Measurements from ENCODE around the gene NAB2.

NAB2 gene

GRCh38 chr12:57131896-57132744 lies 43.2 kb downstream of the NAB2 start:
- DNase-seq (ENCODE audit: low spot score), result no peak

DNA sequence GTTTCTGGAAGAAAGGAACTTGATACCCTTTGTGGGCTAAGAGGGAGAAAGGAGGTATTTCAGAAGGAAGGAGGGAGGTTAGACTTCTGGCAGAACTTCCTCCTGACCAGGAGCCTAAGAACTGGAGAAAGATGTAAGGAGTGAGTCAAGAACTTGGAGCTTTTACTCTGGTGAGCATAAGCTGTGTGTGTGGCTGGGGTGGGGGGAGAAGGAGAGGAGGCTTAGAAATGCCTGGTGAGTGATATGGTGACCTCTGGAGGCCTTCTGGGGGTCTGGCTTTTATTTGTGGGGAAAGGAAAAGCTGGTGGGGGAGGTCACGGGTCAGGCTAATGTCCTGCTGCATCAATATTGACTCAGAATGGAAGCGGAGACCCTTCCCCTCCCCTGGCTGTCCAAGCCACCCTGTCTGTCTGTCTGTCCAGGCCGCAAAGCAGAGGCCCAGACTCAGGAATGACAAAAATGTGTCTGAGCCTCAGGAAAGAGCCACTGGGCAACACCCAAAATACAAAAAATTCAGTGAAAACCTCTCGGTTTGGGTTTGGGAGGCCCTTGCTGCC lies 44.2 kb downstream of the NAB2 start:
- DNase-seq (ENCODE audit: low spot score), result peak; percentile 75

- DNase-seq (ENCODE audit: low spot score), result no peak
These were observed 45.0 kb downstream of the NAB2 start for GRCh38 chr12:57133916-57134315.

DNA sequence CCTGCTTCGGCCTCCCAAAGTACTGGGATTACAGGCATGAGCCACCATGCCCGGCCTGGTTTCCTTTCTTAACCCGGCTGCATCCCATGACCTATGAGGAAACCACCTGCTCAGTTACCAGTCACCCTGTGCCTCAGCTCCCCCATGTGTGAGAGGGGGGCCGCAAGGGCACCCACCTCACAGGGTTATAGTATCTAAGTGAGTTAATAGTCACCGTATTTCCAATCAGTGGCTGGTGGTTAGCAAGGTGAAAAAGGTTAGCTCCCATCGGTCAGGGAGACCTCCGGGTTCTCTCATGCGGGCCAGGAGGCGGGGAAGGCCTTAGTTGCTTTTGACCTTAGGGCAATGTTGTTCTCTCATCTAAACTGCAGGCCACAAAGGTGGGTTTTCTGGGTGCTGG lies 46.0 kb downstream of the NAB2 start:
- no peak for DNase-seq (ENCODE audit: low spot score)

DNA sequence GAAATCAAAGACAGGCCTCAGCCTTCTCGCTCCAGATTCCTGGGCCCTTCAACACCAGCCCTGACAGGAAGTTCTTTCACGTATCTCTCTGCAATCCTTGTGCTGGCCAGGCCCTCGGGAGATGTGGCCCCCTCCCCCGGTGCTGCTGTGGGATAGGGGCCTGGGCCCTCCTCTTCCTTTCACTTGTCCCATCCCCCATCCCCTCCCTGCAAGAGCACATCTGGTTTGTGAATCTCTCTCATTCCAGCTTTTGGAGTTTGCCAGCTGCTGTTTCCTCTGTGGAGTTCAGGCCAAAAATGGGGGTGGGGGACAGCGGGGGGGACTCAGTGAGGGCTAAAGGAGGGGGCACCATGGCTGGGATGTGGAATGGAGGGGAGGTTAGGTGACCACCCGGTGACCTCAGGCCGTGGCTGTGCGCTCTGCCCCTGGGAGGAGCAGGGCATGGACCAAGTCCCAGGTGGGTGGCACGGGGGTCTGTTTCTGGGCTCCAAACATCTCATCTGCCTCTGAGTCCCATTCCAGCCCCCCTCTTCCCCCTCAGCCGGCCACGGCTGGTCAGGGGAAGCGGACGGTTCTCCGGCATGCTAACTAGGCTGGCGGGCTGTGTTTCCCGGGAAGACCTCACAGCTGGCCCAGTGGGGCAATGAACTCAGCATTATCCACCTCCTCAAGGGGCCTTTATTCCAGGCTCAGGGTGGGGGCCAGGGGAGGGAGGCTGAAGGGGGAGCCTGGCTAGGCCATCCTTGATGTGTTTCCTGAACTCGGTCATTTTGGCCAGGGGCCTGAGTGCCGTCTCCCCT lies 46.8 kb downstream of the NAB2 start:
- peak; percentile 69 for DNase-seq (ENCODE audit: low spot score)

GRCh38 chr12:57138526-57139272 lies 49.8 kb downstream of the NAB2 start:
- peak; percentile 80 for DNase-seq (ENCODE audit: low spot score)

GRCh38 chr12:57139796-57140649 lies 51.1 kb downstream of the NAB2 start:
- DNase-seq (ENCODE audit: low spot score), result no peak

DNA sequence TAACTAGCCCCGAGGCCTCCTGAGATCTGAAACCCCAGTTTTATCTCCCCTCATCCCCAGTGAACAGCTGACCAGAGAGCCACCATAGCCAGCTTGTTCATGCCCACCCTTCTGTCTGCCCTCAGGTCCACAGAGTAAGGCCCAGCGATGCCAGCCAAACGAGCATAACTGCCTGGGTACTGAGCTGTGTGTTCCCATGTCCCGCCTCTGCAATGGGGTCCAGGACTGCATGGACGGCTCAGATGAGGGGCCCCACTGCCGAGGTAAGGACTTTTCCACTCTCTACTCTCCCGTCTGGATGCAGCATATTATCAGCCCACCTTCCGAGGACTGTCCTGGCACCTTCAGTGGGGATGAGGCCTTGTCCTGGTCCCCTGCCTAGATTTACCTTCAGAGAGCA lies 52.3 kb downstream of the NAB2 start:
- no peak for DNase-seq (ENCODE audit: low spot score)

DNA sequence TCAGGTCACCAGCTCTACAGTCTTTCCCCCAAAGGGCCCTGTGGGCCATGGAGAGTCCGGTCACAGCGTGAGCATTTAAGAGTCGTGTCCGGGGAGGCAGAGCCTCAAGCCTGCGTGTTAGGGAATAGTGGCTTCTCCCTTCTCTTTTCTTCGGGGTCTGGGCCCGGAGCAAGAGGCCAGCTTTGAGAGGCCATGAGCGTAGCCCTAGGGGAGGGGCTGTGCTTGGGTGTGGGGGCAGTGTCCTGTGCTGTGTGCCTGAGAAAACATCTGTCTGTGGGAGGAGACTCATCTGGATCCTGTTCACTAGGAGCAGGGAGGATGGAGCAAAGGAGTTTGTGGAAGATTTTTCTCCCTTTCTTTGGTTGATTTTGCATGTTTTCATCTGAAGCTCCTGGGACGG lies 53.2 kb downstream of the NAB2 start:
- no peak for DNase-seq (ENCODE audit: low spot score)

DNA sequence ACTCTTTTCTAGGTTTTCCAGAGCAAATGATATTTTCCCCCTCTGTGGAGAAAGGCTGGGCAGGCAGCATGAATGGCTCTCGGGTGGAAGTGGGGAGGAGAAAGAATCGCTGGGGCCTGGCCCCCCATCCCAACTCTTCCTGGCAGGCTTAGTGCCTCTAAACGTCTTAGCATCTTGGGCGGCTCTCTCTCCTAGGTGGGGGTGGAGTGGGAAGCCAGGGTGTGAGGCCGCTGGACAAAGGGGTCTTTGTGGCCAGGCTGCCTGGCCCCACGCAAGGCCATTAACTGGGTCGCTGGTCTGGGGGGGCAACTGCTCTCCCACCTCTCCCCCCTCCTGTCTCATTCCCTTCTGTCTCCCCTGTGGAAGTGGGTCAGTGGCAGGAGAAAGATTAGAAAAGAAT lies 53.8 kb downstream of the NAB2 start:
- DNase-seq (ENCODE audit: low spot score), result no peak

- DNase-seq (ENCODE audit: low spot score), result no peak
These were observed 54.5 kb downstream of the NAB2 start for GRCh38 chr12:57143454-57143853.

Measured in GM03348 (cell line).